GM18511 (cell line): ENCODE results near the gene CDAN1.

ENCODE experiments used
- ATAC-seq: cut with Tn5 transposase; IDR thresholded peaks from one replicate; pipeline ENCODE4 v1.9.1; 2021; ENCODE audit warnings: mild to moderate bottlenecking, moderate library complexity; ENCODE audit not compliant: unreplicated experiment

CDAN1 gene

GRCh38 chr15:42712584-42712983 lies 24.3 kb downstream of the CDAN1 start:
- no peak for ATAC-seq

- no peak for ATAC-seq
These were observed 25.2 kb downstream of the CDAN1 start for GRCh38 chr15:42711746-42712145.

DNA sequence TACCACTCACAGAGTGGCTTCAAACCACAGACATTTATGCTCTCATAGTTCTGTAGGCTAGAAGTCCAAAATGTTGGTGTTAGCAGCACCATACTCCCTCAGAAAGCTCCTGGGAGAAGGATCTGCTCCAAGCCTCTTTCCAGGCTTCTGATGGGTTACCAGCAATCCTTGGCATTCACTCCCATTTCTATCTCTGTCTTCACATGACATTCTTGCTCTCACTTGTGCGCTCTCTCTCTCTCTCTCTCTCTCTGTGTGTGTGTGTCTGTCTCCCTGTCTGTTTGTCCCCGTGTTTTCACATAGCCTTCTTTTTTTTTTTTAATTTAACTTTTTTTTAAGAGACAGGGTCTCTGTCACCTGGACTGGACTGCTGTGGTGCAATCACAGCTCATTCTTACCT lies 26.3 kb downstream of the CDAN1 start:
- no peak for ATAC-seq

- ATAC-seq = no peak
These were observed 28.9 kb downstream of the CDAN1 start for GRCh38 chr15:42707873-42708544.

DNA sequence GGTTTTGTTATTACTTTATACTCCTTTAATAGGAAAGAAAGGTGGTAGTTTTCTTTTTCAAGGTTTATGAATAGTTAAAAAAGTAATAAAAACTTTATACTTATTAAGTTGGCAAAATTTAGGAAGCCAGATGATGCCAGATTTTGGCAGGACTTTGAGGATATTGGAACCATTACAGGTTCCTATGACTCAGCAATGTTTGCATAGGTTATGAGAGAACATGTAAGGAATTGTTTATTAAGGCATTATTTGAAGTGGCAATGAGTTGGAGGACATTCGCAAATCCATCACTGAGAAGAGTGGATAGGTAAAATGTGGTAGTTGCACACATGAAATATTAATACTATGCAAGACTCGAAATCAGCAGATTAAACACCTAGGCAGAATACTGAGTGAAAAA lies 29.9 kb downstream of the CDAN1 start:
- no peak for ATAC-seq

DNA sequence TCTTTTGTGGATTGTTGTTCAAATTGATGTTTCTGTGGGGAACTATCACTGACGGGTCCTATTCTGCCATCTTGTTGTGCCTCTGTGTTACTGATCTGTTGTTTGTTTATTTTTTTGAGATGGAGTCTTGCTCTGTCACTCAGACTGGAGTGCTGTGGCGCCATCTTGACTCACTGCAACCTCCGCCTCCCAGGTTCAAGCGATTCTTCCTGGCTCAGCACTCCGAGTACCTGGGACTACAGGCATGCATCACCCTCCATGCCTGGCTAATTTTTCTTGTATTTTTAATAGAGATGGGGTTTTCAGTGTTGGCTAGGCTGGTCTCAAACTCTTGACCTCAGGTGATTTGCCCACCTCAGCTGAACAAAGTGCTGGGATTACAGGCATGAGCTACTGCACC lies 31.6 kb downstream of the CDAN1 start:
- ATAC-seq = no peak

- no peak for ATAC-seq
These were observed 32.4 kb downstream of the CDAN1 start for GRCh38 chr15:42704492-42704926.

DNA sequence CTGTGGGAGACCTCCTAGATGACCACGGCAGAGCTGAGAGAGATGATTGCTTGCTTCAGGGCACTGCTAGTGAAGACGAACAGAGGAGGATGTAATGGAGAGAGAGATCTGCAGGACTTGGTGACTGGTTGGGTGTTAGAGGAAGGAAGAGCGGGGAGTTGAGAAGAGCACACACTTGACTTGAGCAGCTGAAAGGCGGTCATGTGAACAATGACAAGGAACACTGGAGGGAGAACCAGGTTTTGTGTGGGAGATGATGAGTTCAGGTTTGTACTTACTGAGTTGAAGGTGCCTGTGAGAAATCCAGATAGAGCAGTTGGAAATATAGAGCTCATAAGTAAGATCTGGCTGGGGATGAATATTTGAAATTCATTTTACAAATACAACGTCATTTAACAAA lies 40.3 kb downstream of the CDAN1 start:
- ATAC-seq = no peak

DNA sequence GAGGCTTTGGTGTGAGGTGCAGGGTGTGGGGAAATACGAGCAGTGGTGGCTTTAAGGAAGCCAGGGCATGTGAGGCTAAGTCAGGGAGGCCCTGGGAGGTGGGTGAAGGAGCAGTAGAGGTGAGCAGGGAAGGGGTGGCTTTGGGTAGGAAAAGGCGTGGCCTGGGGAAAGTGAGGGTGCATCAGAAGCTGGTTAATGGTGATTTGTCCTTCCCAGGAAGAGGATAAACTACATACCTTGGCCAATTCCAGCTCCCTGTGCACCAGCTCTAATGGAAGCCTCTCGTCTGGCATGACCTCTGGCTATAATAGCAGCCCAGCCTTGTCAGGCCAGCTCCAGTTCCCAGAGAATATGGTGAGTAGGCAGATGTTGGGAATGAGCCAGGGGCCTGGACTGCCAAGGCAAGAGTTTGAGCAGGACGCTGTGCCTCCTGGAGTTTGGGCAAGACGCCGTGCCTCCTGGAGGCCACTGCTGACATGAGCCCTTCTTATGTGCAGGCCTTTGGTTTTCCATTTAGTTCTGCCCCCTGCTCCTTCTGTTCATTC lies 41.3 kb downstream of the CDAN1 start:
- ATAC-seq = no peak

GRCh38 chr15:42694398-42694797 lies 42.5 kb downstream of the CDAN1 start:
- ATAC-seq = no peak

GRCh38 chr15:42693942-42694341 lies 43.0 kb downstream of the CDAN1 start:
- ATAC-seq = no peak

- no peak for ATAC-seq
These were observed 43.4 kb downstream of the CDAN1 start for GRCh38 chr15:42693496-42693895.

GRCh38 chr15:42692997-42693396 lies 43.9 kb downstream of the CDAN1 start:
- ATAC-seq = no peak

GRCh38 chr15:42692536-42692935 lies 44.4 kb downstream of the CDAN1 start:
- no peak for ATAC-seq

GRCh38 chr15:42691770-42692169 lies 45.2 kb downstream of the CDAN1 start:
- no peak for ATAC-seq

GRCh38 chr15:42691308-42691707 lies 45.6 kb downstream of the CDAN1 start:
- ATAC-seq = no peak

GRCh38 chr15:42688301-42688700 lies 48.6 kb downstream of the CDAN1 start:
- ATAC-seq = no peak

GRCh38 chr15:42687740-42688139 lies 49.2 kb downstream of the CDAN1 start:
- no peak for ATAC-seq

- no peak for ATAC-seq
These were observed 50.6 kb downstream of the CDAN1 start for GRCh38 chr15:42686281-42686680.

DNA sequence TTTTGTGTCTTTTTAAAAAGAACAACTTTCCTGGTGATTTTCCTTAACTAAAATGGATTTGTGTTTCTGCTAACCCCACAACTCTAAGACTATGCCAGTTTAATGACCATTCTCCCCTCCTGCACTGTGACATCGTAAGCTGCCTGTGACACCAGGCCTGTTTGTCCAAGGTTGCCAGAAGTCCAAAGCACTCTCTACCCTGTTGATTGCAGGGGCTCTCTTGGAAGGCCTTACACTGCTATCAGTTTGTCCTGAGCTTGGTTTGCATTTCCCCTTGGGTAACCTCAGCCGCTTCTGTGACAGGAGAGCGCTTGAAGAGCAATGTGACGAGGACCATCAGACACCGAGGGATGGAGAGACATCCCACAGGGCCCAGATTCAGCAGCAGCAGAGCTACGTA lies 55.8 kb downstream of the CDAN1 start:
- no peak for ATAC-seq

DNA sequence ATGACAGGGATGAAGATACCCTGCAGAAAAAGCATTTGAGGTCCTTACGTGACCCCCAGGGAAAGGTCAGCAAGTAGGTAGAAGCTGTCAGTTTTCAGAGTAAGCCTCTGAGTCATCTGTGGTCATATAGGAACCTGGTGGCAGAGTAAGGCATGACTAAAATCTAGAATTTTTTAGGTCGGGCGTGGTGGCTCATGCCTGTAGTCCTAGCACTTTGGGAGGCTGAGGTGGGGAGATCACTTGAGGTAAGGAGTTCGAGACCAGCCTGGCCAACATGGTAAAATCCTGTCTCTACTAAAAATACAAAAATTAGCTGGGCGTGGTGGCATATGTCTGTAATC lies 56.8 kb downstream of the CDAN1 start:
- ATAC-seq = peak; percentile 49

GRCh38 chr15:42679285-42680141 lies 57.4 kb downstream of the CDAN1 start:
- no peak for ATAC-seq
